ENCODE results near the gene IER3.

GRCh38 chr6:30750379-30750668, 6.0 kb upstream of the IER3 start:
- TF ChIP-seq CTCF (IDR thresholded peaks at IDR 0.05; ENCODE audit: insufficient read depth, low read length), result no peak
- no peak for TF ChIP-seq POLR2AphosphoS5 (IDR thresholded peaks at IDR 0.05; ENCODE audit: low read depth)
- TF ChIP-seq REST (IDR thresholded peaks at IDR 0.05; ENCODE audit: insufficient replicate concordance, low read depth), result no peak

All from HL-60 (cell line).